ENCODE data around the gene TTC33.
"Not testable (repeated sequence)": the region's sequence is repeated elsewhere in the genome, so short reads cannot be mapped to it uniquely, and the experiment has no call there.

TTC33 gene

GRCh38 chr5:40605295-40605958 is 150.3 kb downstream of the TTC33 start:
- no peak for DNase-seq

GRCh38 chr5:40603378-40603777 is 152.4 kb downstream of the TTC33 start:
- DNase-seq: no peak

DNA sequence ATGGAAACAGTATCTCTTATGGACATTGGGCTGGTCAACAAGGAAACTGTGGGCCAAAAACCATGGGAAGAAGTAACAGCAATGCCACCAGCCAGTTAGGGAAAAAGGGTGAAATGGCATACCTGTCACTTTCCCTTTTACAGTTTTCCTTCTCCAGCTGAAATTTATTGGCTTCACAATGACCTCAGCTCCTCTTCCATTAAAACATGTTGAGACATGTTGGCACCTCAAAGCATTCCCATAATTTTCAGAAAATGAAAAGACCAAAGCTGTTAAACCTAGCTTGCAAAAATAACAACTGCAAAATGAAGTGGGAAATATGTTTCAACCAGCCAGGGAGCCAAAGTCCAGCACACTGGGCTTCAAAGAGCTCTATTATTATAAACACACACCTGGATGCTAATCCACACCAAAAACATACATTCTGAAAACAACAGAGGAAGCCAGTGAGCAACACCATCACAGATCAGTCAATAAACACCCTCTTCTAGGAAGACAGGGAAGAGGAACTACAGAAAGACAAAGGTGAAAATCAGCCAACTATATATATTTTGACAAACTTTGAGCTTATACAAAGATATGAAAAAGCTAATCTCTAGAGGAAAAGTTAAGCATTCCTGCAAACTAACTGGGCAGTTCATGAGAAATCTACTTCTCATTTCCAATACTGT is 154.4 kb downstream of the TTC33 start:
- DNase-seq: no peak

GRCh38 chr5:40600383-40600782 is 155.4 kb downstream of the TTC33 start:
- DNase-seq: no peak

GRCh38 chr5:40599676-40600075 is 156.1 kb downstream of the TTC33 start:
- no peak for DNase-seq

GRCh38 chr5:40594811-40595210 is 160.9 kb downstream of the TTC33 start:
- no peak for DNase-seq

DNA sequence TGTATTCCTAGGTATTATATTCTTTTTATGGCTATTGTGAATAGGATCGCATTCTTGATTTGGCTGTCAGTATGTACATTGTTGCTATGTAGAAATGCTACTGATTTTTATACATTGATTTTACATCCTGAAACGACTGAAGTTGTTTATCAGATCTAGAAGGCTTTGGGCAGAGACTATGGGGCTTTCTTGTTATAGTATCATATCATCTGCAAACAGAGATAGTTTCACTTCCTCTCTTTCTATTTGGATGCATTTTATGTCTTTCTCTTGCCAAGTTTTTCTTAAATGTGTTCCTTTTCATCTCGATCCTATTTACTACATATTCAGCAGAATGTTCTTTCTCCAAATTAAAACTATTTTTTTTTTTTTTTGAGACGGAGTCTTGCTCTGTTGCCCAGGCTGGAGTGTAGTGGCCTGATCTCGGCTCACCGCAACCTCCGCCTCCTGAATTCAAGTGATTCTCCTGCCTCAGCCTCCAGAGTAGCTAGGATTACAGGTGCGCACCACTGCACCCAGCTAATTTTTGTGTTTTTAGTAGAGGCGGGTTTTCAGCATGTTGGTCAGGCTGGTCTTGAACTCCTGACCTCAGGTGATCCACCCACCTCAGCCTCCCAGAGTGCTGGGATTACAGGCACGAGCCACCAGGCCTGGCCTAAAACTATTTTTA is 163.9 kb downstream of the TTC33 start:
- DNase-seq: not testable (repeated sequence)

GRCh38 chr5:40587376-40587775 is 168.4 kb downstream of the TTC33 start:
- DNase-seq: no peak

GRCh38 chr5:40585537-40586267 is 170.1 kb downstream of the TTC33 start:
- DNase-seq: no peak

DNA sequence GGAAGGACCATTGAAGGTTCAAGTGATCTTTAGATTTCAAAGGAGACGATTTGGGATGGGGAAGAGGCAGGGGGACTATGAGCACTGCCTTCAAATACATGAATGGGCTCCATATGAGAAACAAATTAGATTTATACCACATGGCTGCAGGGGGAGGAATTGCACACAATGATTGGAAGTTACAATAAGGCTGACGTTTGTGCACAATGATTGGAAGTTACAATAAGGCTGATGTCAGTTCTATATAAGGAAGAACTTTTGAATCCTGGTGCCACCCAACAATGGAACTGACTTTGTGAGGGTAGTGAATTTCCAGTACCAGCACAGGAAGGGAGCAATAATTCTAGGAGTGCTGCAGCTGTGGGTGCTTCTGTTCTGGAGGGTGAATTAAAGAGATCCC is 171.7 kb downstream of the TTC33 start:
- DNase-seq: no peak

DNA sequence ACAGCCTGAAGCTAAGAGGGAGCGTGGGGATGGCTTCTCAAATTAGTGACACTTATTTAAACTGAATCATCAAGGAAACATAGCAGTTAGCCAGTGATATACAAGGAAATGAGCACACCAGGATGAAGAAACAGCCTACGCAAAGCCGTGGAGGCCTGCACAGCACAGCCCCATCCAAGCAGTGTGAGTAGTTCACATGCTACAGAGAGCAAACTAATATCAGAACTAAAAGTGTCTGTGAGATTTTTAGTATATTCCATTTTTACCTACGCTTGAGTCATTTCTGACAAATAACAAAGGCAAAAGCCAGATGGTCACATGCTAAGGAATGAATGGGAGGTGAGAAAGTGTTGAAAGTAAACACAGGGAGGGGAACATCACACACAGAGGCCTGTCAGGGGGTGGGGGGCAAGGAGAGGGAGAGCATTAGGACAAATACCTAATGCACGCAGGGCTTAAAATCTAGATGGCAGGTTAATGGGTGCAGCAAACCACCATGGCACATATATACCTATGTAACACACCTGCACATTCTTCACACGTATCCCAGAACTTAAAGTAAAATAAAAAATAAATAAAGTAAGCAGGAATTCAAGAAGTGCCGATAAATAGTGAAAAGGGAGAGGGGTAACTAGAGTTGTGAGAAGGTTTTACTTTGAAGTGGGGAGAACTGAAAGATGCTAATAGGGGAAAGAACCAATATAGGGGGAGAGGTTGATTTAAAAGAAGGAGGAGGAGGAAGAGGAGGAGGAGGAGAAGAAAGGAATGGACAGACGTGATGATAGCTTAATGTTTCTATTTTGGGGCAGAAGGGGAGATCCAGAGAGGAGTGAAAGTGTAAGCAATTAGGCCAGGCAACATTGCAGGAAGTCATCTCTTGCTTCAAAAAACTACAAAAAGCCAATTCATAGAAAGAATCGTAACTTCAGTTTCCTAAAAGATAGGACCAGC is 177.0 kb downstream of the TTC33 start:
- DNase-seq: no peak

- no peak for DNase-seq
Measured at GRCh38 chr5:40577718-40578117, 178.0 kb downstream of the TTC33 start.

DNA sequence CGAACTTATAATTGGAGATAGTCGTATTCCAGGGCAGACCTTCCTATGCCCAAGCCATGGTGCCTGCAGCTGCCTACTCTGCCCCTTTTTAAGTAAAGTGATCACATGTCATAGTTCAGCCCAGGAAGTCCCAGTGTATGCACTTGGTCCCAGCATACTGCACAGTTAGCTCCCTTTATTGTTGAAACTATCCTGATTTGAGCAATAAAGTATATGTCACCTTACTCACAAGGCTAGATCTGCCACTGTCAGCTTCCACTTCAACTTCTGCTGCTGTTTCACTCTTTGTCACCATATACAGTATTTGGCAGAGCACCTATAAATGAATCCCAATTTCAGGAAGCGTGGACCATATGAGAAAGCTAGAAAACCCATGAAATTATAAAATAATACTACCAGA is 179.8 kb downstream of the TTC33 start:
- DNase-seq: no peak

DNA sequence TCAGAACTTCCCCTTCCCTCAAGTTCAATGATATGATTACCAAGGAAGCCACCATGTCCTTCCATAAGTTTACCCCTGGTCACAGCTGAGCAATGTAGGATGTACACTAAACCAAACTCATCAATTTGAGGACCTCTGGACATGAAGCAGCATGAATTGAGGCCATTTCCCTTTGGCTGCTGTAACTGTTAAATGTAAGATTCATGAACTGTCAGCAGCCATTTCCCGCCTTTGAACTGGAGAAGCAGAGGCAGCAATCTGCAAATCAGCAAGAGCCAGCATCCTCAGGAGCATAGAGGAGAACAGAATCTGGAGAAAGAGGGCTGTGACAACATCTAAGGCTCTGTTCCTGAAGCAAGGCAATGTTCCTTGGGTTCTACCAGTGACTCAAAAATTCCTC is 180.3 kb downstream of the TTC33 start:
- DNase-seq: no peak

GRCh38 chr5:40572937-40573336 is 182.8 kb downstream of the TTC33 start:
- DNase-seq: no peak

- no peak for DNase-seq
Measured at GRCh38 chr5:40572391-40572790, 183.4 kb downstream of the TTC33 start.

GRCh38 chr5:40571729-40572128 is 184.0 kb downstream of the TTC33 start:
- DNase-seq: no peak

GRCh38 chr5:40570408-40571129 is 185.2 kb downstream of the TTC33 start:
- DNase-seq: no peak

DNA sequence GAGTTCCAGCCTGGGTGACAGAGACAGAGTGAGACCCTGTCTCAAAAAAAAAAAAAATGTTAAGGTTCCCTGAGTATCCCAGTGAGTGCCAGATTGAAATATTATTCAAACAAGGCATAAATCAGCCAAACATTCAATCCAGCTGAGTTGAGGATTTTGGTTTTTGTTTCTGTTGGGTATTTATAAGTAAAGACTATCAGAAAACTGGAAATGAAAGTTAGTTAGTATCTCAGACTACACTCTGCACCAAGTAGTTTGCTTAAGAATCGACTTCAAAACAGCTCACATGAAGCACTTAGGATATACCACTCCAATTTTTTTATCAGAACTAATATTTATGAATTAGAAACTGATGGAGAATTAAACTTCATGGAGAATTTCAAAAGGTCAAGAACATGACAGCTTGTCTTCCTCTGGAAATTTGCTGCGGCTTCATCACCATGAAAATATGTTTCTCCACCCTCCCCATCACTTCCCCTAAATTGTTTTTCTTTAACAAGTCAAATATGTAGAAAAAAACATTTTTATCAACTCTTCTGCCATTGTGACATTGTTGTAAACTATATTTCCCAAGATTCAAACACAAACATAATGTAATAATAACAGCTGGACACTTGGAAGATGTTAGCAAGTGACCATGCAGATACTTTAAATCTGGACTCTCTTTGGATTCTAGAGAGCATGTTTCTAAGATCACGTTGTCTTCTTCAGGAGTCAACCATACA is 186.1 kb downstream of the TTC33 start:
- no peak for DNase-seq

DNA sequence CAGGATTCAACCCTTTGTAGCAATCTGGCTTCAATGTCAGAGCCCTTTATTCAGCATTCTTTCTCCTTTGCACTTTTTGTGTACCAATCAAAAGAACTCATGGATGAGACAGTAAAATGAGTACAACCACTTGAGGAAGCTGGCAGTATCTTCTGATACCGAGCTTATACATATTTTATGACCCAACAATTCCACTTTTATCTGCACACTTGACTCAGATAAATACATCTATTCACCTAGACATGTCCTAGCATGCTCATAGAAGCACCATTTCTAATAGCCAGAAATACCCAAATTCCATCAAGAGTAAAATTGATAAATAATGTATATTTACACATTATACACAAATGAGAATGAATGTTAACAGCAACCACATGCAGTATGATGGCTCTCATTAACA is 187.2 kb downstream of the TTC33 start:
- DNase-seq: no peak

GRCh38 chr5:40563173-40563572 is 192.6 kb downstream of the TTC33 start:
- not testable (repeated sequence) for DNase-seq
